ENCODE measurements around the gene MAP4K5. TPM values are rescaled to one million over a fixed set of nuclear protein-coding genes. Genes with fewer than 3 reads are reported as not detected.
"Not testable (repeated sequence)": the region's sequence is repeated elsewhere in the genome, so short reads cannot be mapped to it uniquely, and the experiment has no call there.

The MAP4K5 gene
- total RNA-seq, 4 donors from 2014 or later = 78.9 to 161 (median 101) TPM

DNA sequence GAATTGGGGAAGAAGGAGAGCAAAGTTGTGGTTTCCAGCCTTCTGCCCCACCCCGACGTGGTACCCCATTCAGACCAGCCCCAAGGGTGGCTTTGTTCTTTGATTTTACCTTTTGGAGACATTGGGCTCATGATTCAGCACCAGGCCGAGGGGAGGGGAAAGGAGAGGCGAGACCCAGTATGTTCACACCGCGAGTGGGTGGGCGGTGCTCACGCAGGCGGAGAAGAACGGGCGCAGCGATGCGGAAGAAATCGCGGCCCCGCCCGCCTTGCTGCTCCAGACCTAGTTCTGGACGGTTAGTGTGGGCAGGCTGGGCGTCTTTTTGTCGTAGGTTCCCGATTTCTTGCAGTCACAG, 28.5 kb upstream of the MAP4K5 start:
- no peak for TF ChIP-seq CTCF (IDR thresholded peaks at IDR 0.05)
- DNase-seq (ENCODE audit: low spot score) (peak; percentile 31), ATAC-seq (ENCODE audit: low FRiP score) (peak; percentile 90)

- ATAC-seq (ENCODE audit: low FRiP score) = peak; percentile 90
- DNase-seq (ENCODE audit: low spot score) = peak; percentile 29
- TF ChIP-seq CTCF (IDR thresholded peaks at IDR 0.05) = no peak
Observed at GRCh38 chr14:50559990-50560930, 27.9 kb upstream of the MAP4K5 start, which contains the start of gene ATL1. TSS of gene ATL1 (plus strand) at chr14:50560145. CDS start at chr14:50560266, 121 bp downstream.

- DNase-seq (ENCODE audit: low spot score); ATAC-seq (ENCODE audit: low FRiP score): not testable (repeated sequence)
Observed at GRCh38 chr14:50552796-50553195, 20.4 kb upstream of the MAP4K5 start.

DNA sequence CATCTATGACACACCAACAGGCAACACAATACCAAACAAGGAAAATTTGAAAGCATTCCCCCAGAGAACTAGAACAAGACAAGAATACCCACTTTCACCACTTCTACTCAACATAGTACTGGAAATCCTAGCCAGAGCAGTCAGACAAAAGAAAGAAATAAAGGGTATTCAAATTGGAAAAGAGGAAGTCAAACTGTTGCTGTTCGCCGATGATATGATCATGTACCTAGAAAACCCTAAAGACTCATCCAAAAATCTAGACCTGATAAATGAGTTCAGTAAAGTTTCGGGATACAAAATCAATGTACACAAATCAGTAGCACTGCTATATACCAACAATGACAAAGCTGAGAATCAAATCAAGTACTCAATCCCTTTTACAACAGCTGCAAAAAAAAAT, 19.5 kb upstream of the MAP4K5 start:
- no peak for DNase-seq (ENCODE audit: low spot score)
- no peak for ATAC-seq (ENCODE audit: low FRiP score)

DNA sequence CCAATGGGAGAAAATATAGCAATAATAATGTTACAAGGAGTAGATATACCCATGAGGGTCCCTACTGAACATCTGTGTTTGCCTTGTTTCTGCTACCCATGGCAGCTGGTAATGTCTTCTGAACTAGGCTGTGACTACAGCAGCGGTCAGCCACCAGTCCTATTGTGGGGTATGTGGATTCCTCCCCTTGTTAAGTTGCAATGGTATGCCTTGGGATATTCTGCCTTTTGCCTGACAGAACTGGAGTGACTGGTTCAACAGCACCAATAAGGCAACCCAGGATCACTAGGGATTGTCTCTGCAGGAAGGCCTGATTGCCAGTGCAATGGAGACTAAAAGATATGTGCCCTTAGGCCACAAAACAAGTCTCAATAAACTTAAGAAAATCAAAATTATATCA, 17.9 kb upstream of the MAP4K5 start:
- TF ChIP-seq CTCF (IDR thresholded peaks at IDR 0.05) = no peak
- DNase-seq (ENCODE audit: low spot score) (no peak), ATAC-seq (ENCODE audit: low FRiP score) (no peak)

More for the DNA sequence above, 19.5 kb upstream of the MAP4K5 start:
- TF ChIP-seq CTCF (IDR thresholded peaks at IDR 0.05) = no peak

DNA sequence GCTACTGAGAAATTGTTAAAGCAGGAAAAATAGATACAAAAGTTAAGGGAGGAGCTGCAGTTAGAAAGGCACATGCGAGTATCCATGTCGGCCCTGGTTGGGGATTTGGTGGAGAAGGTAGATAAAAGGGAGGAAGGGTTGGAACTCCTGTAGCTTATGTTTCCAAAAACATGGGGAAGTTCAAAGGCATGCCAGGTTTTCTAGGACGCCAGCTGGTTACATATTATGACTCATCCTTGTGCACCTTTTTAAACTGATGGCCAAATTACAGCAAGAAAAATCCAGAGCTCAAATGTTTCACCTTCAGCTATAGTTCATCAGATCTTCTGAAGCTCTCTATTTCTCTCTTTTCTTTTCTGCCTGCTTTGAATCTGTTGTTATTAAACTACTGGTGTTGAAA, 13.2 kb upstream of the MAP4K5 start:
- TF ChIP-seq CTCF (IDR thresholded peaks at IDR 0.05) = no peak
- ATAC-seq (ENCODE audit: low FRiP score) = no peak
- DNase-seq (ENCODE audit: low spot score) = no peak

DNA sequence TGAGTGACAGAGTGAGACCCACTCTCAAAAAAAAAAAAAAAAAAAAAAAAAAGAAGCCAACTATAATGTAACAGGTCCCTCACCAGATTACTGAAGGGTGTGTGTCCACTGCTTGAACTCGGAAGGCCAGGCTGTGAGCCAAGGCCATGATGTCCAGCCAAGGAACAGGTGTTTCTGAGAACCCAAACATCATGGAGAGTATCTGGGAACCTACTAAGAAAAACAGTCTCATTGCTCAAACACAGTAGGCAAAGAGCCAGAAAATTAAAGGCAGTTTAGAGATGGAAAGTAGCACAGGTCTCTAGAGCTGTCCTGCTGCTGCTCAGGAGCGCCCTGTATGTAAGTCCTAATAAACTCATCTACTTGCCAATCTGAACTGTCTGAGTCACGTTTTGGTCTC, 12.5 kb upstream of the MAP4K5 start:
- no peak for DNase-seq (ENCODE audit: low spot score)
- no peak for ATAC-seq (ENCODE audit: low FRiP score)
- TF ChIP-seq CTCF (IDR thresholded peaks at IDR 0.05) = no peak

All from omental fat pad (tissue), 4 donors.